Stimulated activated CD4-positive, alpha-beta T cell treated with anti-CD3 and anti-CD28 coated beads, Interleukin-12 subunit alpha, Interleukin-12 subunit beta, amount 100 ng/mL, for 4 hours (primary cell): ENCODE data around the gene OR6Q1.

Experiments used
- DNase-seq: peaks from one replicate; pipeline ENCODE4 v3.0.0-alpha.2; 2020

Gene OR6Q1

GRCh38 chr11:58058276-58059006 is 27.7 kb downstream of the OR6Q1 start:
- DNase-seq = no peak

DNA sequence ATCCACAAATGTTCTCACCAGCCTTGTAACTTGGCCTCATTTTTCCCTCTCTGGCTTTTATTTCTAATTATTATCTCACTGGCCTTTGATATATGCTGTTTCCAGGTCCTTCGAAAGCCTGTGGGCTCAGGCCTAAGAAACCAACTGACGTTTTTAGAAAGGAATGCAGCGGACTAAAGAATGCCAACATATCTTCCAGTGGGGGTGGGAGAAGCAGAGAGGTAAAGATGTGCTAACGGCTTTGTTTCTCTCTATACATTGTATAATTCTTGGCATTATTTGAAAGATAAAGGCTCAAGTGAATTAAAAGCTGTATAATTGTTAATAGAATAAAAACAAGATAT is 28.2 kb downstream of the OR6Q1 start:
- no peak for DNase-seq

DNA sequence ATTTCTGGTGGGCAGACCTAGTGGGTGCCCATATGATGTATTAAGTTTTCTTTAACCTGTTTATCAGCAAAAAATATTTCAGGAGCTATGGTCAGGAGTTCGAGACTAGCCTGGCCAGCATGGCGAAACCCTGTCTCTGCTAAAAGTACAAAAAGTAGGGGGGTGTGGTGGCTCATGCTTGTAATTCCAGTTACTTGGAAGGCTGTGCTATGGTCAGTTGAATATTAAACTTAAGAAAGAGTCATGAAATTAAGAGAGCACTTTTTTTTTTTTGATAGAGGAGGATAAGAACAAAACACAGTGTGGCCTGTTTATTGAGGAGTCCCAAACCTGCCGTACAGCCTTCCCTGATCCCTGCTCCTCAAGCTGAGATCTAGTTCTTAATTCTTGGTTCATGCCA is 29.8 kb downstream of the OR6Q1 start:
- DNase-seq = no peak

- no peak for DNase-seq
These were observed 30.4 kb downstream of the OR6Q1 start for GRCh38 chr11:58060939-58061672.

- DNase-seq = no peak
These were observed 31.1 kb downstream of the OR6Q1 start for GRCh38 chr11:58061813-58062212.

- no peak for DNase-seq
These were observed 36.9 kb downstream of the OR6Q1 start for GRCh38 chr11:58067685-58068084.

GRCh38 chr11:58068655-58069054 is 37.9 kb downstream of the OR6Q1 start:
- DNase-seq = no peak

DNA sequence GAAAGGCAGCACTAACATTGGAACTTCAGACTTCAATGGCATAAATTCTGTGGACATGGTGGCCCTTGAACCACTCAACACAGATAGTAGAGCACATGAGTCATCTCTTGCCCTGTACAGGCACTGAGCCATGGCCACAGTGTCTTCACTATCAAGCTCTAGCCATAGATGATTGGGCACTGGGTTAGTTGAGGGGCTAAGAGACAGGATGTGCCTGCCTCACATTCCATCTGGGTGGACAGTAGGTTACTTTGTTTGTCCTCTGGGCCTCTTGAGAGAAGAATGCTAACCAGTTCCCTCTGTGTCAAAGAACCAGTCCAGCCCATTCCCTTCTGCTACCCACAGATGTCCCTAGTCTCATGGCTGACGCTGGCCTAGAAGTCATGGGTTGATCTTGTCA is 39.8 kb downstream of the OR6Q1 start:
- no peak for DNase-seq

- no peak for DNase-seq
These were observed 45.0 kb downstream of the OR6Q1 start for GRCh38 chr11:58075781-58076180.
